Measurements from ENCODE around the gene PPP1R7. TPM values are rescaled to one million over a fixed set of nuclear protein-coding genes. Genes with fewer than 3 reads are reported as not detected.

Gene PPP1R7
- total RNA-seq, 1 donor from 2014 or later, result 61.5 TPM

- DNase-seq, result no peak
- H3K27me3 ChIP-seq (ENCODE audit: low read depth), result no peaks in the 10 kb centered on the region
Observed at GRCh38 chr2:241137276-241138190, 12.7 kb upstream of the PPP1R7 start.

DNA sequence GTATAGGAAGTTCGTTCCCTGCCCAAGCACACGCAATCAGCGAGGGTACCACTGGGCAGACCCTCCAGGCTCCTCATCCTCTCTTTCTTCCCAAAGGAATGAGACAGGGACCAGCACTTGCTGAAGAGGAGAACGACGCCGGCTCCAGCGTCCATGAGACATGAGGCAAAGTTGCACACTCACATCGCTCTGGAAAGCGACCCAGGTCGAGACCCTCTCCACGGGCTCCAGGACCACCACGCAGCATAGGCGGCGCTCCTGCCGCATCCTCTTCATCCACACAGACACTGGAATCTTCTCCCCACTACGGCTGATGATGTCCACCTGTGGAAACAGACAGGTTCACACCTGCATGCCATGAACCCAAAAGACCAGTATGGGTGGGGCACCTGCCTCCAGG is 11.8 kb upstream of the PPP1R7 start:
- no peak for DNase-seq
- H3K27ac ChIP-seq (replicated peaks), result no peak overlapping the region
- H3K9me3 ChIP-seq (replicated peaks), result no peaks in the 10 kb centered on the region
- H3K36me3 ChIP-seq, result no peaks in the 10 kb centered on the region
- TF ChIP-seq CTCF (IDR thresholded peaks at IDR 0.05; ENCODE audit: borderline replicate concordance), result no peak
- intact Hi-C loops (cut with micrococcal nuclease), result no loop called here
- no peak overlapping the region for H3K4me3 ChIP-seq
- H3K27me3 ChIP-seq (ENCODE audit: low read depth), result no peaks in the 10 kb centered on the region
- H3K4me1 ChIP-seq, result no peaks in the 10 kb centered on the region

More at GRCh38 chr2:241137276-241138190, 12.7 kb upstream of the PPP1R7 start:
- Histone ChIP-seq H3K27ac (replicated peaks) (no peak overlapping the region), H3K4me3 (no peak overlapping the region), H3K36me3 (no peaks in the 10 kb centered on the region), H3K9me3 (replicated peaks) (no peaks in the 10 kb centered on the region), H3K4me1 (no peaks in the 10 kb centered on the region)
- intact Hi-C loops (cut with micrococcal nuclease), result no loop called here
- TF ChIP-seq CTCF (IDR thresholded peaks at IDR 0.05; ENCODE audit: borderline replicate concordance), result no peak

- Histone ChIP-seq H3K27me3 (ENCODE audit: low read depth) (no peaks in the 10 kb centered on the region), H3K4me1 (no peaks in the 10 kb centered on the region), H3K36me3 (no peaks in the 10 kb centered on the region), H3K4me3 (no peak overlapping the region), H3K9me3 (replicated peaks) (no peaks in the 10 kb centered on the region), H3K27ac (replicated peaks) (no peak overlapping the region)
- intact Hi-C loops (cut with micrococcal nuclease), result no loop called here
- TF ChIP-seq CTCF (IDR thresholded peaks at IDR 0.05; ENCODE audit: borderline replicate concordance), result no peak
- DNase-seq, result no peak
Observed at GRCh38 chr2:241139531-241140444, 10.5 kb upstream of the PPP1R7 start.

- Histone ChIP-seq H3K27ac (replicated peaks) (no peak overlapping the region), H3K9me3 (replicated peaks) (no peaks in the 10 kb centered on the region), H3K36me3 (no peaks in the 10 kb centered on the region), H3K4me1 (no peaks in the 10 kb centered on the region), H3K27me3 (ENCODE audit: low read depth) (no peaks in the 10 kb centered on the region), H3K4me3 (no peak overlapping the region)
- DNase-seq, result no peak
- intact Hi-C loops (cut with micrococcal nuclease), result no loop called here
- TF ChIP-seq CTCF (IDR thresholded peaks at IDR 0.05; ENCODE audit: borderline replicate concordance), result no peak
Observed at GRCh38 chr2:241140445-241140840, 9.8 kb upstream of the PPP1R7 start.

- H3K4me3 ChIP-seq, result no peak overlapping the region
- intact Hi-C loops (cut with micrococcal nuclease), result no loop called here
- H3K9me3 ChIP-seq (replicated peaks), result no peaks in the 10 kb centered on the region
- no peak for TF ChIP-seq CTCF (IDR thresholded peaks at IDR 0.05; ENCODE audit: borderline replicate concordance)
- no peak for DNase-seq
- no peaks in the 10 kb centered on the region for H3K27me3 ChIP-seq (ENCODE audit: low read depth)
- H3K27ac ChIP-seq (replicated peaks), result no peak overlapping the region
- no peaks in the 10 kb centered on the region for H3K36me3 ChIP-seq
- H3K4me1 ChIP-seq, result no peaks in the 10 kb centered on the region
Observed at GRCh38 chr2:241141214-241141770, 9.0 kb upstream of the PPP1R7 start.
